Left forelimb (tissue), 1 donor: ENCODE results near the gene TBXAS1.
A peak's percentile ranks its signal among the peaks of the same experiment; 100 is the strongest.

Source experiments
- DNase-seq: peaks from one replicate; pipeline ENCODE4 v3.0.0-alpha.2; 2018; ENCODE audit warnings: low spot score

The TBXAS1 gene

DNA sequence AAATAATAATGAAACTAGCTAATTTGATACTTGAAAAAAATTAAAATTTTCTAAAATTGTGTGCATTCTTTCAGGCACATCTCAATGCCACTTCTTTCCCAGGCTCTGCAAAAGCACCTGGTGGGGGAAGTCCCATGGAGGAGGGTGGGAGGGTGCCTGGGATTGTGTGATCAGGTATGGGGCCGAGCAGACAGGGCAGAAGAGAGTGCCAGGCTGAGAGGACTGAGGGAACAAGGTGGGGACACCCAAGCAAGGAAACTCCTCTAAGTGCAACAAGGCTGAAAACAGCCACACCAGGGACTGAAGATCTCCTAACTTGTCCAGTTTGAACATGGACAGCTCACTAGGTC, 219.9 kb downstream of the TBXAS1 start:
- no peak for DNase-seq

DNA sequence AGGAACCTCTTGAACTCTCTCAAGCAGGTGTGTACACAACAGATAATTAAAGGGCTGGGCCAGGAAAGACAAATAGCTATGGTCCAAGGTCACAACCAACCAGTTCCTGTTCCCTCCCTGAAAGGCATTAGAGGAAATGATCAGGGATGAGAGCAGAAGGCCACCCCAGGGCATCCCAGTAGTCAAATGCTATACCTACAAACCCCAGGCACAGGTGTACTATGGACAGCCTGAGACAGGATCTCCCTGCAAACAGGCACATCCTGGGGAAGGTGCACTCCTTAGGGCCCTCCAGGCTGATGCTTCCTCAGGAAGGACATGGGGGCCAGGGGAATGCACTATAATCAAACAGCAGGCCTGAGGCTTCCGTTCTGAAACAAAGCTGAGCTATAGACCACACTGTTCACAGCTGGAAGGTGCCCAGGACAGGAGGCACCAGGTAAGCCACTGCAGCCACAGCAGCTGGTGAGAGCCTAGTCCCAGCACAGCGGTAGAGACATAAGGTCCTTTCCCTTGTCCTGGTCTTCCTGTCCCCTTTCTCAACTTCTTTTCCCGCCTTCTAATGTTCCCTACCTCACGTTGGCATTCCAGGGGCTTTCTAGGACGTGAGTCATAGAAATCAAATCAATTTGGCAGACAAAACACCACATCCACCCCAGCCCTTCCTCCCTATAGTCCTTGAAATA, 220.4 kb downstream of the TBXAS1 start:
- DNase-seq: no peak

DNA sequence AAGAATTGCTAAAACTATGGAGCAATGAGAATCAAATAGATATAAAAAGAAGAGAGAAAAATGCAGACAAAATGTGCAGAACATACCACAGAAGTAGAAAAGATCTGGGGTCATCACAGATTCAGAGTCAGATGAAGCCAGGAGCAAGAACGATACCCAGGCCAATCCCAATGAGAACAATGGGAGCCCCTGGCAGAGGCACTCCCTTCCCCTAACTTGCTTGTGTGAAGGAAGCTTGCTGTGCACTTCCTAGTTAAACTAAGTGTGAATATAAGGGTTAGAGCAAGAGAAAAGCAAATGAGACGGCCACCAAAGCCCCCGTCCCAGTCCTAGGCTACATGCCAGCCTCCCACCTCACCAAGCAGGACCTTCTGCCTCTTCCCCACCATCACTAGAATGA, 221.0 kb downstream of the TBXAS1 start:
- DNase-seq: no peak

DNA sequence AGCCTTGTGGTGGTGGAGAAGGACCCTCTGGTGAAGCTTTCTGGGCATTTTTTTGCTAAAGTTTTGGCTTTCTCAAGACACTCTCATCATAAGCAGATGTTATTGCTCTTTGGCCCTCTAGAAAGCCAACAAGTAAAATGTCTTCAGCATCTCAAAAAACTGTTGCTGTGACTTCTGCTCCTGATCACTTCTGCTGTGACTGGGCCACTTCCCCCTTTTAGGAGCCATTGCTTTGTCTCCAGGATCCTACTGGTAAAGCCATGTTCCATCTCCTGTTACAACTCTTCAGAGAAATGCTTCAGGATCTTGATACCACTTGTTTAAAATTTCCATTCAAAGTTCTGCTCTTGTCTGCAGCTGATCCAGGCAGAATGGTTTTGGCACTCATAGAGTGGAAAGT, 222.8 kb downstream of the TBXAS1 start:
- no peak for DNase-seq

DNA sequence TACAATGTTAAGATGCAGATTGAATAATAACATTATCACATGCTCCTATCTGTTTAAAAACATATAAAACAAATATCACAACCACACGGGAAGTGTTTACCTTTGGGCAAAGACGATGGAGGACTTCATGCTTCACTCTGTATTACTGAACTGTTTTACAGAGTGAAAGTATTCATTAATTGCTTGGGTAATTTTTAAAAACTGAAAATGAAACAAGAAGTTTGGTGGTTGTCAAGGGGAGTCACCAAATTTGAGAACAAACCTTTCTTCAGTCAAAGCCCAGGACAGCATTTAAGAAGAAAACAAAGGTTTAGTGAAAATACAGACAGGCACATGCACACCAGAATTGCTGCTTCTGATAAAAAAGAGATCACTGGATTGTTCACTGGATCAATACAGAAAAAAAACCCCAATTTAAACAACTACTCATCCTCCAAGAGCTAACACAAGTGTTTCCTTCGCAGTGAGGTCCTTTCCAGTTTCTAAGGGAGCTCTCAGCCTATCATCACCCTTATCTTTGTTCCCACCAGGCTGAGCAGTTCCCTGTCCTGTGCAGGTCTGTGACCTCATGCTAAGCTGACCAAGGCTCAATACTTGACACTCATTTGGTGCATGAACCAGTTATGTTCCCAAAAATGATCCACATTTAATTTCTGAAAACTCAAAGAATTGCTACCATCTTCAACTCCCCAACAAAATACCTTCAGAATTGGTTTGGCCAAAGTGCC, 224.9 kb downstream of the TBXAS1 start:
- no peak for DNase-seq

DNA sequence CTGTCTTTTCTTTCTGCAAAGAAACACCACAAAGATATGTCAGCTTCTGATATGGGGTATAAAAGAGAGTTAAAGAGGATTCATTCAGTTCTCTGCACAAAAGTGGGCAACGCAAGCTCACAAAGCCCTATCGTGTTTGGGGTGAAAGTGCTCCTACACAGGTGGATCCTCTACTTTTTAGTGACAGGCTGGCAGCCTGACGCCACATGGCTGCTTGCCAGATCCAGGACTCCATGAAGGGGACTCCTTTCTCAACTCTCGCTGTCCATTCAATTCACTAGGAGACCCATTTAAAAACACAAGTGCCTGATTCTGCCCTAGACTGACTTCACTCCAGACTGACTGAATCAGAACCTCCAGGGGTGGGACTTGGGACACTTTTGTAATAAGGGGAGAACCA, 225.7 kb downstream of the TBXAS1 start:
- DNase-seq: no peak

DNA sequence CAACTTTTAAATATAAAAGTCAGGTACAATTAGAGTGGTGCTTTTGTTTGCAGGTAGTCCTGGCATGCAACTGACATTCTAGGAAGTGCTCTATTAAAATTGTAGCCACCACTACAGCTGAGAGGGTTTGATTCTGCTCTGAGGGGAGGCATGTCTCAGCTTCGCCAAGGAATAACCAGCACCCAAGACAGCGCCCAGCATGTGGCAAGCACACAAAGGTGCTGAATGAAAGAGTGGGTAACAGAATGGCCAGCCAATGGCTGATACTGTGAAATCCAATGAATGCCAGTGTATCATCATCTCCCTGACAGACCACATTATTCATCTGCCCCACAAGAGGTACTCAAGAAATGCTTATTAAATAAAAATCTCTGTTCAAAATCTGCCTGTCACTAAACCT, 226.8 kb downstream of the TBXAS1 start:
- no peak for DNase-seq

- DNase-seq: no peak
Measured at GRCh38 chr7:140056431-140057142, 227.5 kb downstream of the TBXAS1 start.

DNA sequence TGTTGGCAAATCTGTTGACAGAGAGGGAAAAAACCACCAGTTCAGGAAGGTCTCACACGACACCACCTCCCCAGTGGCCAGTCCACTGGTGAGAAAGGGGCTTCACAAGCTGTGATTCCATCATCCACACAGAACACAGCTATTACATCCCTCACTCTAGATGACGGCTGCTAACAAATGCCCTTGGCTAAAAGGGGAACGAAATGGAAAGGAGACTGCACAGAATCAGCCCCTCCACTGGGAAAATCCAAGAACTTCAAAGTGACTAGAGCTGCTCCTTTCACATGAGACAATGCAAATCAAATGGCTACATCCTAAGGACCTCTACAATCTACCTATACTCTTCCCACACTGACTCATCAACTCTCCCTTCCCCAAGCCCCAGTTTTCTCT, 228.1 kb downstream of the TBXAS1 start:
- DNase-seq: no peak

GRCh38 chr7:140058517-140058916, 229.5 kb downstream of the TBXAS1 start:
- DNase-seq: no peak

DNA sequence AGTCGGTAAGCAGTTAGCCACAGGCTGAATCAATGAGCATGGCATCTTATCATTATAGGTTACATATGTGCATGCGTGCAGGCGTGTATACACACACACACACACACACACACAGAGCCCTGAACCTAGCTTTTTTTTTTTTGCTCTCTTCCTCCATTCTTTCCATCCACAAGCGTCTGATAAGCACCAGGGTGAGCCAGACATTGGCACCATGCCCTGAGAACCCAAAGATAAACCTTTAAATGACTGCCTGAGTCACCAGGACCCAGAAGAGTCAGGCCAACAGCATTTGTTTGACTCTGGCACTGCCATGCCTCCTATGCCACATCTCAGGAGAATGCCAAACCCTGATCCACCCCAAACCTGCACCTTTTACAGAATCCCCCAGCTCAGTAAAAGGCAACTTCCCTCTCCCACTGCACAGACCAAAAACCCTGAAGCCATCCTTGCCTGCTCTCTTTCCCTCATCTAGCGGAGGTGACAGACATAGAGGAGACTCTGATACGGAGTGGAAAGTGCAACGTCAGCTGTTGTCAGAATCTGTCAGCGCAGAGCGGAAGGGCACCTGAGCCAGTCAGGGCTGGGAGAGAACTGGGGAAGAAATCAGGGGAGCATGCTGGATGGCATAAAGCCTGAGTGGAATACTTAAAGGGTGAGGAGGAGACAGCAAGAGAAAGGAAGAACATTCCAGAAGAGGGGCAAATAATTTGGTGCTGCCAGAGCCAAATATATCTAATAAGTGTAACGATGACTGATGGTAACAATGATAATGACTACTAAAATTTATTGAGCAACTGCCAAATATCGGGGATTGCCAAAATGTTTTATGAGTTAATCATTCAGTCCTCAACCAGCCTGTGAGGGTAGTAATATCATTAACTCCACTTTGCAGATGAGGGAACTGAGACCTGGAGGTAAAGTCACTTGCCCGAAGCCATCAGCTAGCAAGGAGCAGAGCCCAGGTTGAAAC, 230.5 kb downstream of the TBXAS1 start:
- no peak for DNase-seq

DNA sequence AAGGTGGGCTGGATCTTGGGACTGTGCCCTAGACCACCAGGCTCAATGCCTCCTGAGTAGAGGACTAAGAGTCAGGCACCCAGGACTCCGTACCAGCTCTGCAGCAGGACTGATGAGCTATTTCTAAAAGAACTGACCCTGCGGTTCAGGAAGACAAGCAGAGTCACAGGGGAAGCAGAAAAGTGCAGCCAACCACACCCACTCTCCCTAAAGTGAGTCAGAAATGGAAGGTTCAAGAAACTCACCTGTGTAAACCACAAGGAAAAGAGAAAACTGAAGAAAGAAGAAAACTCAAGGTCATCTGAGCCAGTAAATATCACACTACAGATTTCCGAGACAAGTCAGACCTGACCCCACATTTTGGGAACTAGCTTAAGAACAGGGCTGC, 231.2 kb downstream of the TBXAS1 start:
- DNase-seq: no peak

DNA sequence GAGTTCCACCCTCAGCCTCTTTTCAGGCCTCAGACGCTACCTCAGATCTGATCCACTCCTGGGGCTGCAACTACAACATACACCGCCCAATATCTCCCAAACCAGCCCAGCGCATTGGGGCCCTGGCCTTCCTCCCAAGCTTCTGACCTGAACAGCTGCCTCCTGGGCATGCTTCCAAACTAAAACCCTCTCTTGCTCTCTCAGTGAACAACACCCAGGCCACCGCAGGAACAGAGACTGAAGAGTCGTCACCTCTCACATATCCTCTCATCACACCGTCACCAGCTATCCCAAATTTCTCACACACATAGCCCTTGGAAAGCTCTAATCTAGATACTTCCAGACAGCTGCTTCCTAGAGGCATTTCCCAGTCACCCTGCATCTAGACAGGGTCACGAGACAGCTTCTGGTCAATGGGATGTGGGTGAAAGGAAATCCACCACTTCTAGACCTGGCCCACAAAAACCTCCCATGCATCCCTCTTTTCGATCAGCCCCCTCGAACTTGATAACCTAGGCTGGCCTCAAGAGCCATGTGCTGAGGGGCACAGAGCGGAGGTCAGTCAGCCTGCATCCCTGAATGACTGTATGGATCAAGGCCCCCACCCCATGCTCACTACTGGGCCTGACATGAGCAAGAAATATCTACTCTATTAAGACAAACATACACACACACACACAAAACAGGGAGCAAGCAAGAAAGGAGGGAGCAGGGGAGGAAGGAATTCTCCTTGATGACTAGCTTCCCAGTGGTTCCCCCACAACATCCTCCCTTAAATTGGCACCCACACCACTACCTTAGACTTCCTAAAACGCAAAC, 231.9 kb downstream of the TBXAS1 start:
- DNase-seq: no peak

- no peak for DNase-seq
Measured at GRCh38 chr7:140061607-140061930, 232.5 kb downstream of the TBXAS1 start.

DNA sequence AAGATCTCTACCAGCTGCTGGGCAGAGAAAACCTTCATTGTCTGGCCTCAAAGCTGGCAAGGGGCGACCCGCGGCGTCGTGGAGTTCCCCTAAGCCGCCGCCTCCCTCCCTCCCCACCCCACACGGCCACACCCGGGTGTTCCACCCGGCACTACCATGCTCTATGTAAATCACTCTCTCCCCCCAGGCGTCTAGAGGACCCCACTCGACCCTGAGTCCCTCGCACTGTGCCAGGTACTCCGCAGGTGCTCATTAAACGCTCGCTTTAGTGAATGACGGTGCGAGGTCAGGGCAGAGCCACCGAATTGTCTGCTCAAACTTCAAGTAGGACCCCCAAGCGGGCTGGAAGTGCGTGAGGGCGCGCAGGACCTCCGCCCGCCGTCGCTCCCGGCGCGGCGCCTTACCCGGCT, 233.1 kb downstream of the TBXAS1 start:
- no peak for DNase-seq

- DNase-seq: peak; percentile 91
Measured at GRCh38 chr7:140062528-140063299, 233.7 kb downstream of the TBXAS1 start, which contains the start of gene PARP12. Gene PARP12 (minus strand): TSS chr7:140062951. CDS start chr7:140062847, 104 bp downstream.

DNA sequence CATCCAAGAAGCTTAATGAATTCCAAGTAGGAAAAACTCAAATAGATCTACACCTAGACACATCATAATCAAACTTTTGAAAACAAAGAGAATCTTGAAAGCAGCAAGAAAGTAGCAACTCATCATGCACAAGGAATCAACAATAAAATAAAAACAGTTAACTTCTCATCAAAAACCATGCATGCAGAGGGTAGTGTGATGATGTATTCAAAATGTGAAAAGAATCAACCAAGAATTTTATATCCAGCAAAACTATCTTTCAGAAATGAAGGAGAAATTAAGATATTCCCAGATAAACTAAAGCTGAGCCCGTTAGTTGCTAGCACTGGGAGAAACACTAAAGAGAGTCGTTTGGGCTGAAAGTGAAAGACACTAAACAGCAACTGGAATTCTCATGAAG, 238.0 kb downstream of the TBXAS1 start:
- DNase-seq: no peak

GRCh38 chr7:140068033-140068432, 239.0 kb downstream of the TBXAS1 start:
- DNase-seq: no peak

- no peak for DNase-seq
Measured at GRCh38 chr7:140069298-140069949, 240.4 kb downstream of the TBXAS1 start.
